LNCAP (cell line): ENCODE measurements around the gene DNAH10.

Experiments used
- CTCF ChIP-seq: fragments of 450-650 bp; IDR thresholded peaks from 2 replicates; pipeline ENCODE4 v1.5.1; 2017; ENCODE audit warnings: mild to moderate bottlenecking

DNAH10 gene

GRCh38 chr12:123893276-123893675 is 131.2 kb downstream of the DNAH10 start:
- TF ChIP-seq CTCF, result no peak

GRCh38 chr12:123894823-123895345 is 132.8 kb downstream of the DNAH10 start:
- no peak for TF ChIP-seq CTCF

- no peak for TF ChIP-seq CTCF
These were observed 133.3 kb downstream of the DNAH10 start for GRCh38 chr12:123895451-123895850.

- no peak for TF ChIP-seq CTCF
These were observed 134.7 kb downstream of the DNAH10 start for GRCh38 chr12:123896767-123897166.

- no peak for TF ChIP-seq CTCF
These were observed 135.1 kb downstream of the DNAH10 start for GRCh38 chr12:123897221-123897620.

- TF ChIP-seq CTCF, result no peak
These were observed 136.6 kb downstream of the DNAH10 start for GRCh38 chr12:123898673-123899072.

GRCh38 chr12:123899368-123899767 is 137.3 kb downstream of the DNAH10 start:
- no peak for TF ChIP-seq CTCF

GRCh38 chr12:123900871-123901376 is 138.8 kb downstream of the DNAH10 start:
- no peak for TF ChIP-seq CTCF
